Activated naive CD4-positive, alpha-beta T cell treated with anti-CD3 and anti-CD28 coated beads, Interleukin-2, amount 50 U/mL, for 16 hours (primary cell): ENCODE results near the gene ZFP91.

Source experiments
- DNase-seq: peaks from one replicate; pipeline ENCODE4 v3.0.0-alpha.2; 2020

Gene ZFP91

DNA sequence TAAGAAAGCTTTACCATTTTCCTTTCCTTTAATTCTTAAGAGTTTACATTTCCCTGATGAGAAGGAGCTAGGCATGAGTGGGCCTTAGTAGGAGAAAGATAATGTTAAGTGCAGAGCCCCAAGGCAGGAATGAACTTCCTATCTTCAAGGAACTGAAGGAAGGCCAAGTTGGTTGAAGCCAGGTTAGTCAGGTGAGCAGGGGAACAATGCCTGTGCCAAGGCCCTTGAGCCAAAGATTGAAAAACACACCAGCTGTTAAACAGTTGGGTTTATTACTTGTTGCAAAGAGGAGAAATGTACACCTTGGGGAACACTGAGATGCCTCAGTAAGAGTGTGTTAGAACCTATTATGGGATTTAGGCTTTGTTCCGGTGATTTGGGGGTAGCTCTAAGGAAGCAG, 53.6 kb downstream of the ZFP91 start:
- DNase-seq: no peak

DNA sequence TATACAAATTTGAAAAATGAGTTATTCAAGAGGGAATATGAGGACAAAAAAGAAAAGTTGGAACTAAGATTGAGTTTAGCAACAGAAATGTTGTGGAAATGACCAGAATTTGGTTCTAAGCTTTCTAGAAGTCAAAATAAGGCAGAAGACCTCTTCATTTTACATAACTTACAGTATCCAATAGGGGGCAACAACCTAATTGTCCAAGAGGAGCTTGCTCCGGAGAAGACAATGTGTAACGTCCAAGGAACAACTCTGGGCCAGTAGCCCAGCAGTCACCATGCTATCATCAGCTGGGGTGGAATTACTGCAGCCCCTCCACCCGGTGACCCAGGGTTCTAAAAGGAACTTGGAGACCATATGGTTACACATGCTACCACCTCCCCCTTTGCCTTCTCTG, 57.7 kb downstream of the ZFP91 start:
- DNase-seq: no peak

DNA sequence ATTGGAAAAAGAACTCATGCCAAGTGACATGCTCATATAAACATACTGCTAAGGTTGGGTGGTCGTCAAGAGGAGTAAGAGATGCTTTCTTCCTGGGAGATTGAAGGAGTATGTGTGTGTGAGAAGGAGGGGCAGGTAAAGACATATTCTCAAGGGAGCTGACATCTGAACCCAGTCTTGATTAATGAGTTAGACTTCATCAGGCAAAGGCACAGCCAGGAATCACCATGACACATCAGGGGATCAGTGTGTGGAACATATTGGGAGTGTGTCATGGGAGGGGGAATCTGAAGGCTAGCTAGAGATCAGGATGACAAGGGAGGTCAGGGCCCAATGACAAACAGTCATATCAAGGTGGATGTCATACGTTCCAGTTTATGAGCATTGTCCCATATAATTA, 58.5 kb downstream of the ZFP91 start:
- DNase-seq: no peak

DNA sequence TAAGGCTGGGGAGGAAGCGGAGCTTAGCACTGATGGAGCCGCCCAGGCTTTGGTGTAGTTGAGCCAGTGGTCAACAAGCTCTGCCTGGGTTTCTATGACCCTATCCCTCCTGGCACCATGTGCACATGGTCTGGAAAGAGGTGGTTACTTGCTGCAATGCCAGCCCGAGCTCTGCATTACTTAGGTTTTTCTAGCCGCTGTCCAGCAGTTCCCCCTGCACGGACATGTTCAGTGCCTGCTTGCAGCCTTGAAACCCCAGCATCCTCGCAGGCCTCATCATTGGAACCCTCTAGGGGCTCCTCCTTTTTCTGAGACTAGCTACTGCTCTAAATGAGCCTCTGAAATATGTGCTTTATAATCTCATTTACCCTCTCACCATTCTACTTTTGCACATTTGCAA, 60.2 kb downstream of the ZFP91 start:
- DNase-seq: no peak

DNA sequence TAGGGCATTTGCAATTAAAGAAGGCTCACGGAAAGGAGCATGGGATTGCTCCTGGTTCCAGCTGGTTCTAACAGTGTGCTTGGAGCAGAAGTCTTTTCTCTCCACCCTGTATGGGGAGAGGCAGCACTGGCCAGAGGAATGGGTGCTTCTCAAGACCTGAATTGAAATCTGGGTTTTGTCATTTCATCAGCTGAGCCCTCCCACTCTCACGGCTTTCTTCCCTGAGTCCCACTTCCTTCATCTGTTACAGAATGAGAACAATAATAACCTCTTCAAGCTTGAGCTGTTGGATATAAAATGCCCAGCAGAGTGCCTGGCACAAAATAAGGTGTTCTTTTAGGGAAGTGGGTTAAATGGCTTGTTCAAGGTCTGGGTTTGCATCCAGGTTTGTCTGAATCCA, 60.8 kb downstream of the ZFP91 start:
- DNase-seq: no peak

DNA sequence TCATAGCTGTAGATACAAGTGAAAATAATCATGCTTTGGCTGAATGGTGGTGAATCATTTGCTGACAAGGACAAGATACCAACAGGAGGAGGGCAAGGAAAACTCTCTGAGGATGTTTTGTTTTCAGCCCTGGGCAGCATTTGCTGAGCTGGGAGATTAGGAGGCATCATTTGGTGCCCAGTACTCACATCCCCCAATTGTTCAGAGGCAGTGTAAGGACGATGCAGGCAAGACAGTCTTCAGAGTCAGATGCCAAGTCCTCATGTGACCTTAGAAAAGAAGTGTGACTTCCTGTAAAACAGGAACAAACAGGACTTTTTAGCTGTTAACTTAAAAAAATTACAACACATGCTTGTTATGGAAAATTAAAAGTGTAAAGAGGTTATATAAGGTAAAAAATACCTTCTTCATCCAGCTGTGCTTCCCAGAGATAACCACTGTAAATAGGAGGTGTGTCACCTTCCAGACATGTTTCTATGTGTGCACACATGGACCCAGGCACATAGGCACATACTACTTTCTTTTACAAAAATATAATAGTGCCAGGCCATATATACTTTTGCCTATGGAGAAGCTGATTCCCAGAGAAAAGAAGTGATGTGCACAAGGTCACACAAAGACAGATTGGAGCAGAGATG, 61.6 kb downstream of the ZFP91 start:
- no peak for DNase-seq

DNA sequence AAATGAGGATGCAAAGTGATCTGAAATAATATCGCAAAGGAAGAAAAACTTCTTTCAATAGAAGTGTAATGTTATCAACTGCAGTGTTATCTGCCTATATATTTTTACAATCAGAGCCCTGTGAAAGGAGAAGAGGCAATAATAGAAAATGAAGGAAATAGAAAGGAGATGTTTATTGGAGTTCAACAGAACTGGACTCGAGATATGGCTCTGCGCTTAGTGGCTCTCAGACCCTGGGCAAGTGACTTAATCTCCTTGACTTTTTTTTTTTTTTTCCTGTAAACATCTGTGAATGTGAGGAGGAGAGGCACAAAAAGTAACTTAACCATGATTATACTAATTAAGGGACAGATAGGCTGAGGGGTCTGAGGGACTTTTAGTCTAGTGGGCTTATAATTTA, 62.5 kb downstream of the ZFP91 start:
- no peak for DNase-seq

DNA sequence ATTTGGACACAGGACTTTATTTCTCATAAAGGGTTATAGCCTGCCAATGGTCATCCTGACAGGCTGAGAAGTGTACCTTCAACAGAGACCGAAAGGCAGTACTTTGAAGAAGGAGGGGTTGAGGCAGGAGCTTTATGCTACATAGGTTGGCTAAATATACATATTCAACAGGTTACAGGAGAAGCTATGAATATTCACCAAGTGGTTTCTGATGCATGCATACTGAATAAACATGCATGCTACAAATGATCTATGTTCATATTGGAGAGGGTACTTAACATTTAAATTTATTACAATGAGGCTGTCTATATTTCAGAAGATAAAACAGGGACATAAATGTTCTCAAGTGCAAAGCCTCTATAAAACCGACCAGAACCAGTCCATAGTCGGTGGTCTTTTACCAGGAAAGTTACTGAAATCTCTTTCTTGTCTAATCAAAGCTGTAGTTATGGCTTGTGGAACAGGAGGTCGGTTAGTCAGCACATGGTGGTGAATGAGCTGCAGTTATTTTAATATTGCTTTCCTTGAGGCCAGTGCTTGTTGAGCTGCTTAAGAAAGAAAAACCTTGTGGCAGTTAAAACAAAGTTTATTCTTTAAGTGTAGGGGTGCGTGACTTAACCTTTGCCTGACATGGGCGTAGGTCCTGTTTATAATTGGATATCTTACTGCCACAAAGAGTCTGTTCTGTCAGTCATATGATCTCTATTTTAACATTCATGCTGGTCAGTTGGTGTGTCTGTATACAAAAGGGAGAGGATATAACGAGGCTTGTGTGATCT, 63.1 kb downstream of the ZFP91 start:
- no peak for DNase-seq

DNA sequence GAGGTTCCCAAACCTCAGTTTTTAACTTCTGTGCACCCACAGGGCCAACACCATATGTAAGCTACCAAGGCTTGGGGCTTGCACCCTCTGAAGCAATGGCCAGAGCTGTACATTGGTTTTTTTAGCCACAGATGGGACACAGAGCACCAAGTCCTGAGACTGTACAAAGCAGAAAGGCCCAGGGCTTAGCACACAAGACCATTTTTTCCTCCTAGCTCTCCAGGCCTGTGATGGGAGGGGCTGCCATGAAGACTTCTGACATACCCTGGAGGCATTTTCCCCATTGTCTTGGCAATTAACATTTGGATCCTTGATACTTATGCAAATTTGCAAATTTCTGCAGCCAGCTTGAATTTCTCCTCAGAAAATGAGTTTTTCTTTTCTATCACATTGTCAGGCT, 67.0 kb downstream of the ZFP91 start:
- DNase-seq: no peak

DNA sequence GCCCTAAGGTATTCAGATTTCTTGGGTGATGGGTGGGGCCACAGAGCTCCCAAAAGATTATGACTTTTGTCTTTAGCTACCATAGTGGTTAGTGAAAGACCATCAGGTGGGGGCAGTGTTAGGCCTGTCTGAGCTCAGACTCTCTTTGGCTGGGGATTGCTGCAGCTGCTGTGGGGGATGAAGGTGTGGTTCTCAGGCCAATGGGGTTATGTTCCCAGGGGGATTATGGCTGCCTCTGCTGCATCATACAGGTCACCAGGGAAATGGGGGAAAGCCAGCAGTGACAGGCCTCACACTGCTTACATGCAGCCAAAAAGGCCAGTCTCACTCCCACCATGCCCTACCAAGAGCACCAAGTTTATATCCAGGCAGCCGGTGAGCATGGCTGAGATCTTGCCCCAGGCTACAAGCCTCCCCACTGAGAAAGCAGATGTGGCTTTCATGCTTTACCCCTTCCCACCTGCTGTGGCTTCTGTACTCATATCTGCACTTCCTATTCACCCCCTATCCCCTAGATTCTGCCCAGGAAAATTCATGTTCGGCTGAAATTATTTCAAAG, 68.4 kb downstream of the ZFP91 start:
- DNase-seq: no peak

DNA sequence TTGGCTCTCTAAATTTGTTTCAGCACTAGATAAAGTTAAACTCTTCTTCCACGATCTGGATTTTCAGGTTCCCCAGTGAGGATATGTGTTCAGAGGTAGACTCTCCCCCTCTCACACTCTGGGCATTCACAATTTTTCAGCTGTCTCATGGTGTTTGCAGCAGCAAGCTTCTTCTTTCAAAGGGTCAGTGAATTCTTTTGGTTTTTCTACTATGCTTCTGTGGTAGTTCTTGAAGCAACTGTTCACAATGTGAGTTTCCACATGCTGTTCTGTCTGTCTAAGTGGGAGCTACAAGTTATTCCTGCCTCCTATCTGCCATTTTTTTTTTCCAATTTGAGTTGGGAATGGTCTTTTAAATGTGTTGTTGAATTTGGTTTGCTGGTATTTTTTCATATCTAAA, 69.0 kb downstream of the ZFP91 start:
- no peak for DNase-seq

DNA sequence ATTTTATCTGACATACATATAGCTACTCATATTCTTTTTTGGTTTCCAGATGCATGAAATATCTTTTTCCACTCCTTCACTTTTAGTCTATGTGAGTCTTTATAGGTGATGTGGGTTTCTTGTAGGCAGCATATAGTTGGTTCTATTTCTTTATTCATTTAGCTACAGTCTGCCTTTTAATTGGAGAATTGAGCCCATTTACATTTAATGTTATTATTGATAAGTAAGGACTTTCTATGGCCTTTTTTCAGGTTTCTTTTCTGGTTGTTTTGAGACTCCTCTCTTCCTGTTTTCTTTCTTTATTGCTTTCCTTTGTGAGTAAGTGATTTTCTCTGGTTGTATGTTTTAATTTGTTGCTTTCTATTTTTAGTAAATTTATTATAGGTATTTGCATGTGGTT, 70.8 kb downstream of the ZFP91 start:
- no peak for DNase-seq

DNA sequence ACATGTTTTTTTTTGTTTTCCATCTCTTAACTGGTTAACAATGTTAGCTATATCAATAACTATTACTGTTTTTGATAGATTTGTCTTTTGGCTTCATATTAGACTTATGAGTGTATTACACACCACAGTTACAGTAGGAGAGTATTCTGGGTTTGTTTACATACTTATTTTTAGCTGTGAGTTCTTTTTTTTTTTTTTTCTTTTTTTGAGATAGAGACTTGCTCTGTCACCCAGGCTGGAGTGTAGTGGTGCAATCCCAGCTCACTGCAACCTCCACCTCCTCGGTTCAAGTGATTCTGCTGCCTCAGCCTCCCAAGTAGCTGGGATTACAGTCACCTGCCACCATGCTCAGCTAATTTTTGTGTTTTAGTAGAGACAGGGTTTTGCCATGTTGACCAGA, 71.6 kb downstream of the ZFP91 start:
- DNase-seq: no peak

DNA sequence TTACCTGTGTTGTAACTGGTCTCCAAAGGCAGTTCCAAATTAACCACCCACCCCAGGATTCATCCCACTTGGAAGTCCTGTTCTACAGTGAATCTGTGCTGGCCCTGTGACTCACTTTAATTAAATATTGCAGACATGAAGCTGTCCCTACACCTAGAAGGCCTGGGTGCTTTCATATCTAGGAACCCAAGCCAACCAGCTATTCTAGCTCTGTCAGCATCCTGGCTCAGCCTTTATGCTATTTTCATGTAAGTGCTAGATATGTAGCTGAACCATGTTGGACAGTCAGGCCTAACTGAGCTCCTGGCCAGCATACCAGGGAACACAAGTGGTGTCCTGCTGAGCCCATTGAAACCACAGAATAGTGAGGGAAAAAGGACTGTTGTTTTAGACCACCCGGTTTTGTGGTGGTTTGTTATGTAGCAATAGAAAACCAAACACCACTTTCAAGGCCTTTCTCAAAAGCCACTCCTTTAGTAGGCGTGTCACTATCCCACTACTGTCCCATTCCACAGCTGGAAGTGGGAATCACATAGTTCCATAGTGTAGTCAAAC, 73.9 kb downstream of the ZFP91 start:
- no peak for DNase-seq

DNA sequence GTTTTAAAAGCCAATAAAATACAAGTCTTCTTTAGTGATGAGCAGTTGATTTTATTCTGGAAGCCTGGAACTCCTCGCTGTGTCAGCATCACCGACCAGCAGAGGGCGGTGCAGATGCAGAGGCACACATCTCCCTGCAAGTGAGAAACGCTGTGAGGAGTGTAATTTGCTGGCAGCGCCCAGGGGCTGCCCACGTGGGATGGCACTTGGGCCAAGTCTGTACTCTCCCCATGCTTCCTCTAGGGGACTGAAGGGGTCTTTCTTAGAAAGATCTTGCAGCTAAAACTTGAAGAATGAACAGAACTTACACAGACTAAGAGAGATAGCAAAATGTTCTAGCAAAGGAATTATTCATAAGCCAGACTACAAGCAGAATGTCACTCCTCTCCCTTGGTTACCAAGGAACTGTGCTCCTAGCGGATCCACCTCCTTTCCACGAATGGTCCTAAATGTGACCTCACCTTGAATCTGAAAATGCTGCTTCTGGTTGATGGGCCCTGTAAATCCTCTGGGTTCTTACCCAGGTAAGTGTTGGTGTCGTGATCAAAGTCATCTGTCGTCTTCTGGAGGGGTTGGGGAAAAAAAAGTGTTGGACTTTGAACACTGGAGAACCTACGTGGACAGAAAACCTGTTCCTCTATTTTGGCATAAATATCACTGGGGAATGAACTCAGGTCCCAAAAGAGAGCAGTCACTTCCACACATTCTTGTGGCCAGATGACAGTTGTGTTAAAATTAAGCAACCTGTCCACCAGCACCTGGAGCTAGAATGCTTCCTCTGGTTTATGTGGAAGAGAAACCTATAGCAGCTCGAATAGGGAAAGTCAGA, 75.4 kb downstream of the ZFP91 start:
- peak; percentile 83 for DNase-seq

DNA sequence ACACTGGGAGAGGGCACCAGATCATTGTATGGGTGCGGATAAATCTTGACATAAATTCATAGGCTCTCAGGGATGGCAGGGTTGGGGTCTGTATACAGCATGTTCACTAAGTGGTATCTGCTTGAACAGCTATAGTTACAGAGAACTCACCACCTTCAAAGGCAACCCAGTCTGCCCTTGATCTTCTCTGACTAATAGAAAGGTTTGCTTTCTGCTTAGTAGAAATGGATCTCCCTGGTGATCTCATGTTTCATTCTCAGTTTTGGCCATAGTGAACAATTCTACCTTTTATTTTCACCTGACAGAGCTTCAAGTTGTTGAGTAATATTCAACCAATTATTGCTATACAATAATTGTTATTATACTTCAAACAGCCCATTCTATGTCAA, 76.0 kb downstream of the ZFP91 start:
- no peak for DNase-seq

DNA sequence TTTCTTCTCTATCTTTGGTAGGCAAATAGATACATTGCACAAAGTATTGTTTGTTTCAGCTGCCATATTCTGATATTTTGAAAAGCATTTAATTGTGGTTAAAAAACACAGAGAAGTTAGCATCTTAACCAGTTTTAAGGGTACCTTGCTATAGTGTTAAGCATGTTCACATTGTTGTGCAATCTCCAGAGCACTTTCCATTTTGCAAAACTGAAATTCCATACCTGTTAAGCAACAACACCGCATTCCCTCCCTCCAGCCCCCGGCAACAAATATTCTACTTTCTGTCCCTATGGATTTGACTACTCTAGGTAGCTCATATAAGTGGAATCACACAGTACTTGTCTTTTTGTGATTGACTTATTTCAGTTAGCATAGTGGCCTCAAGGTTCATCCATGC, 77.5 kb downstream of the ZFP91 start:
- no peak for DNase-seq

DNA sequence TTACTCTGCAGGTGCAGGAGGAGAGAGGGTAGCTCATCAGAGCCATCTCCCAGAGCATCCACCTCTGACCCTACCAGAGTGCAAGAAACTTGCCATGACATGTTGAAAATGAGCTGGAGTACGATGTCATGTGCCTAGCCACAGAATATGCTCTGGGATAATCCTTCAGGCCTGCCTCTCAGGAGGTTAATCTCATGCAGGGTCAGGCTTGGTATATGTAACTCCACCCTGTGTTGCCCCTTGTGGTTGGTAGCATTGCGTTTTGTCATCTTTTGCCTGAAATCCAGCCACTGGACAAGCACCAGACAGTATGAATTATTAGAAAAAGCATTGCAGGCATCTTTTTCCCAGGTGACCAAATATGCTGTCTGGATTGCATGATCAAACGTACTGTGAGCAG, 79.8 kb downstream of the ZFP91 start:
- no peak for DNase-seq

DNA sequence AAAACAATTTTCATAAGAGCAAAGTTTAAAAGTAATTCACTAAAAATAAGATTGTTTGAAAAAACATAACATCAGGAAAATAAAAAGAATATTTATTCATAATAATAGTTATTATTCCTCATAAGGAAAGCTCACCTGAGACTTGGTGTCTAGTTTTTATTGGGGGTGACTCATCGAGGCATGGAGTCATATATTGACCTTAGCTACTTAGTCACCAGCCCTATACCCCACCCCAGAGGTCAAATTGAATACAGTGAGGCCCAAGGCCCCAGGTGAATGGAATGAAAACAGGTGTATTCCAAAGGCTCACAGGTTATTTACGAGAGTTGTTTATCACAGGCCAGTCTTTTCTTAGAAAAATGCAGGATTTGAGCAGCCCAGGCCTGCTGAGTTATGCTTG, 80.5 kb downstream of the ZFP91 start:
- DNase-seq: no peak

DNA sequence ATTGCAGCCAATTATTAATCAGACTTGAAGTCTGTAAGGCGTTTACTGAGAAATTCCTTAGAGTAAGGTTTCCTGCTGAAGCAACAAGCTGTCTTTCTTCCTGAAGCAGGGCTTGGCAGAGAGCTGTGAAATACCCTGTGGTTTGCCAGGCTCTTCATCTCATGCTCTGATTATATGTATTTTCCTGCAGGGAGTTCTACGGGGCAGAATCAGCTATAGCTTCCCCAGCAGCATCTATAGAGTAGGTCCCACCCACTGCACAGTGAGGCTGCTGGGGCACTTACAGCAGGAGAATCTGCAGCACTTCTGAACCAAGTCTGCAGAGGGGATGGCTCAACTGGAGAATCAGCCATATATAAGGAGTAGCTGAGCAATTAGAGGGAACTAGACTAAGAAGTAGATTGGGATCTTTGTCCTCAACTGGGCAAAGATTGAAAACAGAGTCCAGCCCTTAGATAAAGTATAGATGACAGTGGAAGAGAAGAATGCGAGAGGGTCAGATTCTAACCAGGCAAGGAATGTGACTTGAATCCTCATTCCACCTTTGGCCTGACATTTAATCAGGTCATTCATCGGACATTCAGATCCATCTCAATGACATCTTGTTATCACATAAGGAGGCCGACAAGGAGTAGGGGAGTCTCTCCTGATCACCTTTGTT, 81.2 kb downstream of the ZFP91 start:
- DNase-seq: no peak
